HG02973 (cell line): ENCODE measurements around the gene GCDH.
A peak's percentile ranks its signal among the peaks of the same experiment; 100 is the strongest.
"Not testable (repeated sequence)": the region's sequence is repeated elsewhere in the genome, so short reads cannot be mapped to it uniquely, and the experiment has no call there.

Experiments used
- ATAC-seq: cut with Tn5 transposase; IDR thresholded peaks from one replicate; pipeline ENCODE4 v1.9.1; 2021; ENCODE audit warnings: moderate library complexity; ENCODE audit not compliant: unreplicated experiment

The GCDH gene

GRCh38 chr19:12890787-12891552 lies at the start of gene GCDH:
TSS of gene GCDH (plus strand) at chr19:12891160. CDS start at chr19:12891305, 145 bp downstream.
- peak; percentile 78 for ATAC-seq

GRCh38 chr19:12842511-12842910 lies 48.4 kb upstream of the GCDH start:
- ATAC-seq, result no peak

- no peak for ATAC-seq
Measured at GRCh38 chr19:12843328-12843727, 47.6 kb upstream of the GCDH start.

GRCh38 chr19:12843999-12844732 lies 46.8 kb upstream of the GCDH start:
- no peak for ATAC-seq

- ATAC-seq, result not testable (repeated sequence)
Measured at GRCh38 chr19:12846613-12847012, 44.3 kb upstream of the GCDH start.

GRCh38 chr19:12847159-12848139 lies 43.5 kb upstream of the GCDH start:
- peak; percentile 80 for ATAC-seq

DNA sequence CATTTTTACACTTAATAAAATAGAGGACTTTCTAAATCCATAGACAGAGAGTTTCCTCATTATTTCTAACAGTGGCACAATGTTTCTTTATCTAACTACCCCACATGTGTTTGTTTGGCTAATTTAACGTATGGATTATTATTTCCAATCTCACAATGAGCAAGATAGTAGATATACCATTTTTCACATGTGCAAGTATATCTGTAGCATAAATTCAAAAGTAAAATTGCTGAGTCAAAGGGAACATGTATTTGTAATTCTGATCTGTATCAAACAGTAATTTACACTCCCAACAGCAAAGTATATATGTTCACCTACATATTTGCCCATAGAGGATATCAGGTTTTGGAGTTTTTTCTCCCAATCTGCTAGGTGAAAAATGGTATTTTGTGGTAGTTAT lies 34.3 kb upstream of the GCDH start:
- ATAC-seq, result no peak

DNA sequence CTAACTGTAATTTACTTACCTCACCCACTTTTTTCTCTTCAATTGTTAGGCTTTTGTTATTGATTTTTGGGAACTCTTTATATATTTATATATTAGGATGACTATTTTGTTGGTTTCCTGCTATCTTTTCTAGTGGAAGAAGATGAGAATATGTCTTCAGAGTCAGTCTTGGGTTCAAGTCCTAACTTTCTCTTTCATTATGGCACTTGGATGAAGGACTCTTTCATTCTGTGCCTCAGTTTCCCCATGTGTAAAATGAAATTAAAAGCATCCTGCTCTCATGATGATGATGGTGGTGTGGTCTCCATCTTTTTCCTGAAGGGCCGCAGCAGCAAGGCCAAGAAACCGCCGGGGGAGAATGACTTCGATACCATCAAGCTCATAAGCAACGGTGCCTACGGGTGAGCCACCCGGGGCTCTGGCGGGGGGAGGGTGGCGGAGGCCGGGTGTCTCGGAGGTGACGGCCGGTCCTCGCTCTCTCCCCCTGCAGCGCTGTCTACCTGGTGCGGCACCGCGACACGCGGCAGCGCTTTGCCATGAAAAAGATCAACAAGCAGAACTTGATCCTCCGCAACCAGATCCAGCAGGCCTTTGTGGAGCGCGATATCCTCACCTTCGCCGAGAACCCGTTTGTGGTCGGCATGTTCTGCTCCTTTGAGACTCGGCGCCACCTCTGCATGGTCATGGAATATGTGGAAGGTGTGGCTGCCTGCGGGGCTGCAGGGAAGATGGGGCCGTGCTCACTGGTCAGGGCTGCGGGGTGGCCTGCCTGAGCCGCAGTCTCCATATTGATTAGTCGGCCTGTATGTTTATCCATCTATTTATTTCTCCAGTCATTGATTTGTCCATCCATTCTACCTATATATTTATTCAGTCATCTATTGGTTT lies 32.7 kb upstream of the GCDH start:
- ATAC-seq, result no peak

- ATAC-seq, result no peak
Measured at GRCh38 chr19:12859546-12859945, 31.4 kb upstream of the GCDH start.

DNA sequence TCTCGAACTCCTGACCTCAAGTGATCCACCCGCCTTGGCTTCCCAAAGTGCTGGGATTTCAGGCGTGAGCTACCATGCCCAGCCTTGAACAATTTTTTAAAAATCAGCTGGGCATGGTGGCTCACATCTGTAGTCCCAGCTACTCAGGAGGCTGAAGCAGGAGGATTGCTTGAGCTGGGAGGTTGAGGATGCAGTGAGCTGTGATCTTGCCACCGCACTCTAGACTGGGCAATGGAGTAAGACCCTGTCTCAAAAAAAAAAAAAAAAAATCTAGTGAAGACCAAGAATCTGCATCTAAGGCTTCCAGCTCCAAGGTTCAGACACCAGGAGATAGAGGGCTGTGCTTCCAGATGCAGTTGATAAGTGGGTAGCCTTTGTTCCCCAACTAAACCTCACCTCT lies 26.8 kb upstream of the GCDH start:
- no peak for ATAC-seq

DNA sequence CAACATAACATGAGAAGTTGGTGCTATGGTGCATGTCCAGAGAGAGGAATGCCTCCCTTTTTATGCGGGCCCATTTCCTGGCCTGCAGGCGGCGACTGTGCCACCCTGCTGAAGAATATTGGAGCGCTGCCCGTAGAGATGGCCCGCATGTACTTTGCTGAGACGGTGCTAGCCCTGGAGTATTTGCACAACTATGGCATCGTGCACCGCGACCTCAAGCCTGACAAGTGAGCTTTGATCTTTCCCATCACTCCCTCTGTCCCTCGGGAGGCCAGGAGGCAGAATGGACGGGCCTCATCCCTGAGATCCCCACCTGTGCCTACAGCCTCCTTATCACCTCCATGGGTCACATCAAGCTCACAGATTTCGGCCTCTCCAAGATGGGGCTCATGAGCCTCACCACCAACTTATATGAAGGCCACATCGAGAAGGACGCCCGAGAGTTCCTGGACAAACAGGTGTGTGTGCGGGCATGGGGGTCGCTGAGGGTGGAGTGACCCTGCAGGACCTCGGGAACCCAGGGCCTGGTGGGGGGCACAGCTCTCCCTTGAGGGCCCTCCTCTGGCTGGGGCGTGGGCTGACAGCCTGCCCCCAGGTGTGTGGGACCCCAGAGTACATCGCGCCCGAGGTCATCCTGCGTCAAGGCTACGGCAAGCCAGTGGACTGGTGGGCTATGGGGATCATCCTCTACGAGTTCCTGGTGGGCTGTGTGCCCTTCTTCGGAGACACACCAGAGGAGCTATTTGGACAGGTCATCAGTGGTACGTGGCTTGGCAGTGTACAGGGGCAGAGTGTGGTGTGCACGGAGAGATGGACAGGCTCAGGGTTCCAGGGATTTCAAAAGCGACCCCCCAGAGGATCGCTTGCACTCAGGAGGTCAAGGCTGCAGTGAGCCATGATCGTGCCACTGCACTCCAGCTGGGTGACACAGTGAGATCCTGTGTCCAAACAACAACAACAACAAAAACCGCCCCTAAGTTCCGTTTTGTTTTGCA lies 25.9 kb upstream of the GCDH start:
- ATAC-seq, result no peak

GRCh38 chr19:12865746-12866415 lies 25.1 kb upstream of the GCDH start:
- ATAC-seq, result no peak

GRCh38 chr19:12866416-12867119 lies 24.4 kb upstream of the GCDH start:
- ATAC-seq, result no peak

- peak; percentile 53 for ATAC-seq
Measured at GRCh38 chr19:12867120-12868099, 23.6 kb upstream of the GCDH start.

DNA sequence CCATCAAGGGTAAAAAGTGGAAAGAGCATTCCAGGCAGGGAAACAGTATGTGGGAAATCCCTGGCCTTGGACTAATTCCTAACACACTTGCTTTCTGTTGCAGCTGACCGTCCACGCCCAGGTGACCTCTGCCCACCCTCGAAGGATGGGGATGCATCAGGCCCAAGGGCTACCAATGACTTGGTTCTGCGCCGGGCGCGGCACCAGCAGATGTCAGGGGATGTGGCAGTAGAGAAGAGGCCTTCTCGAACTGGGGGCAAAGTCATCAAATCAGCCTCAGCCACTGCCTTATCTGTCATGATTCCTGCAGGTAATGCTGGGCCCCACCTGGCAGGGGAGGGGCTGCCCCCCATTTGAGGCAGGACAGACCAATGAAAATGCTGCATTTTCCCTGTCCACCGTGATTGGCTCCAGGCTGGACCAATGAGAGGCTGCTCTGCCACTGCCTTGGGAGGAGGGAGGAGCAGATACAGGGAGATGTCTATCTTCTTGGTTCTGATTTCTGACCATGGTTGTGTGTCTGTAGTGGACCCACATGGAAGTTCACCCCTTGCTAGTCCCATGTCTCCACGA lies 22.3 kb upstream of the GCDH start:
- ATAC-seq, result no peak

DNA sequence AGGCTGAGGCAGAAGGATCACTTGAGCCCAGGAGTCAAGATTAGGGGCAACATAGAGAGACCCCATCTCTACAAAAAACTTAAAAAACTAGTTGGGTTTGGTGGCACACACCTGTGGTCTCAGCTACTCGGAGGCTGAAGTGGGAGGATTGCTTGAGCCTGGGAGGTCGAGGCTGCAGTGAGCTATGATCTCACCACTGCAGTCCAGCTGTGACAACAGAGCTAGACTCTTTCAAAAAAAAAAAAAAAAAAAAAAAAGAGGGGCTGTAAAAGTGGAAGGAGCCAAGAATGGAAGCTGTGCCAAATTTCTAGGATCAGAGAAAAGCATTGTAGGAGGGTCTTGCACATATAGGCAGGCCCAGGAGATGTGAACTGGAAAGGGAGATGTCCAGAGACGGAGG lies 19.3 kb upstream of the GCDH start:
- no peak for ATAC-seq
